CD4-positive, alpha-beta T cell treated with Interleukin-17A for 1 hour (primary cell): ENCODE measurements around the gene ELF4.

Source experiments
- DNase-seq: peaks from one replicate; pipeline ENCODE4 v3.0.0-alpha.2; 2020

The ELF4 gene

DNA sequence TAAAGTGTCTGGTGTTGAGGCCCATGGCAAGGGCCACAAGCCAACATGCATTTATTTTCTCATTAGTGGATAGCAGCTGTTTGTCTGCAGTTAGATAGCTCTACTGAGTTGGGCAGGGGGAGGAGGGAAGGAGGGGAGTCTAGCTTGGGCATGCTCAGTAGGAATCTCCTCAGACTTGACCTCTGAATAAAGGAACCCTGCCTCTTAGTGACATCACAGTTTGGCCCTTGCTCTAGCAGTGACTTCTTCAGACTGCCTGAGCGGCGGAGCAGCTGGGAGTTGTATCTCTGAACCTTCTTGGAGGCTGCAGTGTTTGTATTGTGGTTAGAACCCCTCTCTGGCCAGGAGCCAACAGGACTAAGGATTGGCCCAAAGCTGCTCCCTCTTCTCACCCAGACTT lies 70.5 kb downstream of the ELF4 start:
- DNase-seq, result no peak

DNA sequence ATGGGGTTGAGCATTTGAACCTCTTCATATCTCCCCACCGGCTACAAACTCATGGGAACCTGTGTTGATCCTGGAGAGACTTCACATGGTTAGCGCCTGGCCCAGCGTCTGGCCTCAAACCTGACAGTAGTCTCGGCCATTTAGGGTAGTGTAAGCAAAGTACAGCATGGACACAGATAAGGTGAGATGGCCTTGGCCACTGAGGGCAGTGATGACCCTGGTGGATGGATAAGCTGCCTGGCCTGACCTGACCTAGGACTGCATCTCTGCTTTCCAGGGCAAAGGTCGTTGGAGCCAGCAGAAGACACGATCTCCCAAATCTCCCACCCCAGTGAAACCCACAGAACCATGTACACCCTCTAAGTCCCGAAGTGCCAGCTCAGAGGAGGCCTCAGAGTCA lies 76.1 kb downstream of the ELF4 start:
- no peak for DNase-seq

DNA sequence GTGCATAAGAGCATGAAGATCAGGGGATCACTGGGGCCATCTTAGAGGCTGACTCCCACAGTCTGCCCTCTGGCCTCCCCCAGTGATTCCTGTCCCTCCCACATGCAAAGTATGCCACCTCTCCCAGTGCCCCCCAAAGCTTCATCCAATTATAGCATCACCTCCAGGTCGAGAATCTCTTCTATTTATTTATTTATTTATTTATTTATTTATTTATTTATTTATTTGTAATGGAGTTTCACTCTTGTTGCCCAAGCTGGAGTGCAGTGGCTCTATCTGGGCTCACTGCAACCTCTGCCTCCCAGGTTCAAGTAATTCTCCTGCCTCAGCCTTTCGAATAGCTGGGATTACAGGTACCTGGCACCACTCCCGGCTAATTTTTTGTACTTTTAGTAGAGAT lies 77.7 kb downstream of the ELF4 start:
- DNase-seq, result no peak

DNA sequence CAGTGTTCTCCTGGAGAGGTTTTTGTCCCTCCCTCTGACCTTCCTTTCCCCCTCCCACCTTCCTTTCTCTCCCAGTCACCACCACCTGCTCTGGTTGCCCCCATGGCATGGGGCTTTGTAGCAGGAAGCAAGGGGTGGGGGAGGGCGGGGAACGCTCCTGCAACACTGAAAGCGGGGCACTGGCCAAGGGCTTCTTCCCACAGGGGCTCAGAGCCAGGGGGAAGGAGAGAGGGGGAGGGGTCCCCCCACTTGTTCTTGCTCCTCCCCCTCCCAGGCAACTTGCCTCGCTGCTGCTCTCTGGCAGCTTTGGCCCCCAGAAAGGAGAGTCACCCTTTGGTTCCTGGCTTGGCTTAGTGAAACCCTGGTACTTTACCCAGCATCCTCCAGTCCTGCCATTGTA lies 79.5 kb downstream of the ELF4 start:
- DNase-seq, result no peak

DNA sequence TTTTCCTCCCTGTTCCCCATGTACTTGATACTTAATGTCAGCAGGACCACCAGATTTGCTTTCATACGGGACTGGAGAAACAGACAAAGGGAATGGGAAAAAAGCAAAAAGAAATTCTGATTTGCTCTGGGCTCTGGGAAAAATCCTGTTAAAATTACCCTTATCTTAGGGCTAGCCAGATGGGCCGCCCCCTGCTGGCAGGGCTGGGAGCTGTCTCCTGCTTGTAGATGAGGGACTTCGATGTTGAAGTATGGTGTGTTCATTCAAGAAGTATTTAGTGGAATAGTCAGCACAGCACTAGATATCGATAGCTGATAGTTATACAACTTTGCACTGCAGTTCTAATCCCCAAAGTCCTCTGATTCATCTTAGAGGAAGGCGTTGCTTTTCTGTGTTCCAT lies 82.1 kb downstream of the ELF4 start:
- DNase-seq, result peak; percentile 48

DNA sequence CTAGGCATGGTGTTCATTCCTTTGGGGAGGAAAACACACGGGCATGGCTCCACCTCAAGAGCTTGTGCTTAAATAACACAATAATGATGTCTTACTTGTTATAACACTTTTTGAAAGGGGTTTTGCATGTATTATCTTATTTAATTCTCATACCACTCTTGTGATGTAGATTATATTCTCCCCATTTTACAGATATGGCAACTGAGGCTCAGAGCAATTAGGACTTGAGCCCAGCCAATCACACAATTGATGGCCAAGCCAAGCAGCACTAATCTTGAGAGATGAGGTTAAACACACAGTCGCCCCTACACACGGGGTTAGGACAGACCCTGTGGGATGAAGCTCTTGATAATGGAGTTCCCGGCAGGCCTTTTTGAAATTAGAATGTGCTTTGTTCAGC lies 82.7 kb downstream of the ELF4 start:
- DNase-seq, result no peak

DNA sequence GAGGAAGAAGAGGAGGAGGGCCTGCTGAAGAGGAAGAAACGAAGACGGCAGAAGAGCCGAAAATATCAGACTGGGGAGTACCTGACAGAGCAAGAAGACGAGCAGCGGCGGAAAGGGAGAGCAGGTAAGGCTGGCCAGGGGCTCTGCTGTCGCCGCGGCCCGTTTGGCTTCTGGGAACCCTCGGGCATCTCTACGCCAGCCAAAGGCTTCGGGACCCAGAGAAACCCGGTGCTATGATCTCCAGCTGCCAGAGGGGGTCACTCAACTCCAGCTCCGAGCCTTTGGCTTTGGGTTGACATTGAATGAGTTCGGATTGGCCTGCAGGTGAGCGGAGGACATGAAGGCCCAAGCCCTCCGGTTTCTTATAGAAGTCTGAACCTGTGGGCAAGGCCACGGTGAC lies 85.0 kb downstream of the ELF4 start:
- no peak for DNase-seq

DNA sequence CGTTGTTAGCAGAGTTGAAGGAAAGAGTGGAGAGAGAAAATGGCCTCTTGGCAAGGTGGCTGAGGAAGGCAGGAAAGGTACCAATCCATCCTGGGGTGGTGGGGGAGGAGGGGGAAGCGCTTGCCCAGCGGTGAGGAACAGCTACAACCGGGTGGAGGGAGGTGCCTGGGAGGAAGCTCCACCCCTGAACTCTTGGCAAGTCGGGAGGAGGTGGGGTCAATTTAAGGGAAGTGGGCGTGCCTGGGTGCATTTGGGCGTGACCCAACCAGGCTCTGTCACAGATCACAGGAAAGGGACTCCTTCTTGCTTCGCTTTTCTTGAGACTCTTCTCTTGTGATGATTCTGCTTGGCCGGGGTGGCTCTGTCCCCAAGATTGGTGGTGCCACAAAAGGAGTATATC lies 86.2 kb downstream of the ELF4 start:
- peak; percentile 89 for DNase-seq

DNA sequence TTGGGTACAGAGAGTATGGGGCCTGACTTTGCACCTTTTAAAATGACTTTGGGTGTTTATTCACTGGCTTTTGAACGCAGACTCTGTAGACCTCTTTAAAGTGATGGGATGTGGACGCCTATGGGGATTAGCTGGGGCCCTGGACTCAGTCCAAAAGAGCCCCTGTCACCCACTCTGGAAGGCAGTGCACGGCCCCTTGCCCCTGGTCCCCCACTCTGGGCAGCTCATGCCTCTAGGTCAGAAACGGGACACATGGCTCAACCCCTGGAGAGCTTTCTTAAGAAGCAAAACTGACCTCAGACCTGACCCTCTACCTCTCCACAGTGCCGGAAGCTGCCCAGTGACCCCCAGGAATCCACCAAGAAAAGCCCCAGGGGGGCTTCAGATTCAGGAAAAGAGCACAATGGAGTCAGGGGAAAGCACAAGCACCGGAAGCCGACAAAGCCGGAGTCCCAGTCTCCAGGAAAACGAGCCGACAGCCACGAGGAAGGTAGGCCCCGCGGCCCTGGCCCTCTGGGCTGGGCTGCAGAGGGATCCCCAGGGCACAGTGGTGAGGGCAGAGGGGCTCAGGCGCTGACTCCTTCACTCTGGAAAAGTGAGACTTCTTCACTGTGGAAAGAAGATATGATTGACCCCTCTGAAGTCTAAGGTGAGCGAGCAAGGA lies 89.5 kb downstream of the ELF4 start:
- no peak for DNase-seq

DNA sequence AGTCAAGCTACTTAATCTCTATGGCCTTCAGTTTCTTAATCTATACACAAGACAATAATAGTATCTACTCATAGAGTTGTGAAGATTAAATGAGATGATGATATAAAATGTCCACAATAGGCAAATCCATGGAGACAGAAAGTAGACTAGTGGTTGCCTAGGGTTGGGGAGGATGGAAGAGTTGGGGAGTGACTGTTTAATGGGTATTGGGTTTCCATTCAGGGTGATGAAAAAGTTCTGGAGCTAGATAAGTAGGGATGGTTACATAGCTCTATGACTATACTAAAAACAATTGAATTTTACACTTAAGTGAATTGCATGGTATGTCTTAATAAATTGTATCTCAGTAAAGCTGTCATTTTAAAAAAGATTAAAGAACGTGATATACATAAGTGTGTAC lies 92.2 kb downstream of the ELF4 start:
- no peak for DNase-seq

DNA sequence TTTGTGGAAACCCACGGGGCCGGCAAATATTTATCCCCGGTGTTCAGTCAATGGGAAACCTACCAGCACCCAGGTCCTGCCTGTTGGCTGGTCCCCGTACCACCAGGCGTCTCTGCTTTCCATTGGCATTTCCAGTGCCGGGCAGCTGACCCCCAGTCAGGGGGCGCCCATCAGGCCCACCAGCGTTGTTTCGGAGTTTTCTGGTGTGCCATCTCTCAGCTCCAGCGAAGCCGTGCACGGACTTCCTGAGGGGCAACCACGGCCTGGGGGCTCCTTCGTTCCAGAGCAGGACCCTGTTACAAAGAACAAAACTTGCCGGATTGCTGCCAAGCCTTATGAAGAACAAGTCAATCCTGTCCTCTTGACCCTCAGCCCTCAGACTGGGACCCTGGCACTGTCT lies 95.1 kb downstream of the ELF4 start:
- DNase-seq, result no peak
